B cell (primary cell): Measurements from ENCODE around the gene TOP1. TPM values are rescaled to one million over a fixed set of nuclear protein-coding genes. Genes with fewer than 3 reads are reported as not detected.

Source experiments
- ATAC-seq: fragments of 200-7000 bp; cut with Tn5 transposase; one replicate; pipeline ENCODE4 v1.10.0; 2021; ENCODE audit warnings: low read depth, mild to moderate bottlenecking, moderate number of reproducible peaks, moderate library complexity
- CTCF ChIA-PET: fragments of 350-600 bp; sonication (Branson Sonifier 250); formaldehyde crosslinking; loops from one replicate; lab custom pipeline; 2021; ENCODE audit warnings: antibody characterized with exemption, inconsistent platforms; lab: Charles Lee
- POLR2A ChIA-PET: fragments of 350-600 bp; sonication (Branson Sonifier 250); formaldehyde crosslinking; loops from one replicate; lab custom pipeline; 2021; ENCODE audit warnings: antibody characterized with exemption; lab: Charles Lee
- DNase-seq: peaks from one replicate; pipeline ENCODE4 v3.0.0; 2013
- H2AFZ ChIP-seq: 2 replicates; pipeline ENCODE4 v1.6.1; 2012; ENCODE audit warnings: mild to moderate bottlenecking, low read depth, low read length; ENCODE audit not compliant: insufficient read depth, poor library complexity, severe bottlenecking
- H3K27ac ChIP-seq, 2 donors: 1 replicate in 1 of 2; 2 replicates in 1 of 2; pipeline ENCODE4 v1.5.1; 2012 to 2013; ENCODE audit warnings: low read length in 2 of 2, mild to moderate bottlenecking in 2 of 2, moderate library complexity in 1 of 2
- H3K27me3 ChIP-seq, 4 experiments: fragments of 200-600 bp in 1 of 4; sonication (generic) in 1 of 4; replicated peaks in 1 of 4; 1 replicate in 2 of 4; 2 replicates in 2 of 4; pipeline versions ENCODE4 v1.6.1 to v1.7.0; 2013 to 2016; ENCODE audit warnings: low read length in 3 of 4, mild to moderate bottlenecking in 2 of 4, mixed read lengths in 1 of 4, moderate library complexity in 1 of 4; ENCODE audit not compliant: insufficient read depth in 4 of 4, control insufficient read depth in 3 of 4; ENCODE audit errors: control extremely low read depth in 1 of 4
- H3K36me3 ChIP-seq, 2 experiments: replicated peaks in 1 of 2; 1 replicate in 1 of 2; 2 replicates in 1 of 2; pipeline versions ENCODE4 v1.6.1 to v1.7.1; 2013; ENCODE audit warnings: low read length in 1 of 2; ENCODE audit not compliant: insufficient read depth in 2 of 2, control insufficient read depth in 1 of 2; ENCODE audit errors: control extremely low read depth in 1 of 2, extremely low read depth in 1 of 2
- H3K4me1 ChIP-seq, 2 donors: fragments of 200-600 bp in 1 of 2; sonication (generic) in 1 of 2; 1 replicate in 1 of 2; 2 replicates in 1 of 2; pipeline versions ENCODE4 v1.5.1 to v1.6.1; 2013 to 2017; ENCODE audit warnings: low read length in 2 of 2; ENCODE audit not compliant: control insufficient read depth in 2 of 2, insufficient read depth in 2 of 2
- H3K4me2 ChIP-seq: replicated peaks from 2 replicates; pipeline ENCODE3; 2012; ENCODE audit warnings: mild to moderate bottlenecking, low read depth, low read length; ENCODE audit not compliant: poor library complexity, severe bottlenecking
- H3K4me3 ChIP-seq, 5 experiments: fragments of 200-600 bp in 1 of 5; sonication (generic) in 1 of 5; 1 replicate in 3 of 5; 2 replicates in 2 of 5; pipeline versions ENCODE4 v1.5.1 to v1.7.0; 2011 to 2016; ENCODE audit warnings: low read length in 4 of 5, mild to moderate bottlenecking in 4 of 5, low read depth in 2 of 5, control low read depth in 1 of 5, moderate library complexity in 1 of 5; ENCODE audit not compliant: insufficient read depth in 1 of 5; ENCODE audit errors: control extremely low read depth in 1 of 5, extremely low read depth in 1 of 5
- H3K79me2 ChIP-seq: fragments of 200-600 bp; sonication (generic); one replicate; pipeline ENCODE4 v1.6.0; 2016; ENCODE audit warnings: low read length; ENCODE audit not compliant: control insufficient read depth, insufficient read depth
- H3K9ac ChIP-seq: fragments of 200-600 bp; sonication (generic); 2 replicates; pipeline ENCODE4 v1.6.1; 2017; ENCODE audit warnings: mild to moderate bottlenecking, low read length, moderate library complexity
- H3K9me3 ChIP-seq, 3 donors: one replicate each; pipeline versions ENCODE4 v1.6.1 to v1.7.1; 2013; ENCODE audit warnings: low read length in 2 of 3; ENCODE audit not compliant: control insufficient read depth in 2 of 3, insufficient read depth in 1 of 3; ENCODE audit errors: control extremely low read depth in 1 of 3
- H4K20me1 ChIP-seq: 2 replicates; pipeline ENCODE4 v1.6.0; 2012; ENCODE audit warnings: mild to moderate bottlenecking, low read length; ENCODE audit not compliant: insufficient read depth, control insufficient read depth, poor library complexity, severe bottlenecking
- H3K27ac Mint-ChIP-seq: one replicate; pipeline ENCODE4 v1.8.0; 2021; ENCODE audit warnings: mixed read lengths
- H3K27me3 Mint-ChIP-seq: one replicate; pipeline ENCODE4 v1.8.0; 2021; ENCODE audit warnings: mixed read lengths
- H3K4me1 Mint-ChIP-seq: one replicate; pipeline ENCODE4 v1.8.0; 2021; ENCODE audit warnings: mixed read lengths
- H3K4me3 Mint-ChIP-seq: one replicate; pipeline ENCODE4 v1.8.0; 2021; ENCODE audit warnings: mixed read lengths
- H3K9me3 Mint-ChIP-seq: one replicate; pipeline ENCODE4 v1.8.0; 2022; ENCODE audit warnings: mixed read lengths; ENCODE audit not compliant: insufficient read depth
- CTCF ChIP-seq: fragments of 200-600 bp; IDR thresholded peaks from one replicate; pipeline ENCODE4 v1.8.0; 2022; ENCODE audit warnings: antibody characterized with exemption, mild to moderate bottlenecking
- EZH2 ChIP-seq: IDR thresholded peaks from 2 replicates; pipeline ENCODE4 v1.6.1; 2012; ENCODE audit warnings: borderline replicate concordance, low read depth, mild to moderate bottlenecking, moderate library complexity, low read length; ENCODE audit not compliant: insufficient read depth, poor library complexity, severe bottlenecking
- WGBS: methylation state at CpG from one replicate; pipeline ENCODE4 v1.1.5; 2013; ENCODE audit warnings: missing lambda C conversion rate; ENCODE audit not compliant: insufficient coverage; 5-methylcytosine and 5-hydroxymethylcytosine counted together
- intact Hi-C: fragments of 100-400 bp; cut with micrococcal nuclease; formaldehyde crosslinking; loops from one replicate; pipeline ENCODE4 v1.10.0; 2022
- polyA plus RNA-seq: library from polyadenylated mRNA; depleted of rRNA; stranded (reverse); fragments of >200 nt; gene quantifications from 2 replicates; pipeline ENCODE4 v1.2.3, GENCODE V29; 2012
- total RNA-seq, 2 donors: library from RNA; stranded (reverse); fragments of 120-200 nt in 1 of 2; gene quantifications; 1 replicate in 1 of 2; 2 replicates in 1 of 2; pipeline versions ENCODE4 v1.2.3 to v1.2.4, GENCODE V29; 2013 to 2022

The TOP1 gene
- total and polyA plus RNA-seq, 2 donors (not counting 1 experiment from before 2014, with no cell fraction given), result 5.4 to 44.9 TPM

DNA sequence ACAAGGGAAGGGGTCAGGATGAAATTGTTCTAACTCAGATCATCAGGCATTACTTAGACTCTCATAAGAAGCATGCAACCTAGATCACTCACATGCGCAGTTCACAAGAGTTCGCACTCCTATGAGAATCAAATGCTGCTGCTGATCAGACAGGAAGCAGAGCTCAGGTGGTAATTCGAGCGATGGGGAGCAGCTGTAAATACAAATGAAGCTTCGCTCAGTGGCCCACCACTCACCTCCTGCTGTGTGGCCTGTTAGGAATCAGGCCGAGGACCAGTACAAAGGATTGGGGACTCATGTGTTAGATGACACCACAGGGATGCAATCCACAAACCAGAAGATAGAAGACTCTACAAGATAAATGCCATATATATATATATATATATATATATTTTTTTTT lies 31.5 kb upstream of the TOP1 start:
- Mint-ChIP-seq H3K9me3 (no peaks in the 10 kb centered on the region), H3K27ac (no peak overlapping the region), H3K27me3 (no peaks in the 10 kb centered on the region), H3K4me3 (no peak overlapping the region), H3K4me1 (peaks cover 20% of the 10 kb centered on the region)
- POLR2A ChIA-PET, result no interaction called here
- H3K27ac ChIP-seq, result no peak overlapping the region
- H3K4me2 ChIP-seq, result no peak overlapping the region
- ATAC-seq (no peak), DNase-seq (no peak)
- no peaks in the 10 kb centered on the region for H3K79me2 ChIP-seq
- no peaks in the 10 kb centered on the region for H3K9me3 ChIP-seq
- WGBS, result 71% methylated on average over 1 of the region's 6 CpGs
- no peak overlapping the region for H3K4me3 ChIP-seq
- H3K27me3 ChIP-seq, result no peaks in the 10 kb centered on the region
- H4K20me1 ChIP-seq, result no peaks in the 10 kb centered on the region
- no peaks in the 10 kb centered on the region for H3K36me3 ChIP-seq
- H2AFZ ChIP-seq, result no peak overlapping the region
- CTCF ChIA-PET, result interaction anchor here (1.5 to 1.6 kb wide), 2 partner anchors 8 to 14 kb away, joined by 3 read pairs; no protein-coding TSS in a partner anchor
- no peak for TF ChIP-seq CTCF
- TF ChIP-seq EZH2, result no peak
- intact Hi-C loops, result no loop called here
- H3K9ac ChIP-seq, result no peak overlapping the region
- peaks cover 12 to 15% of the 10 kb centered on the region in 2 donors for H3K4me1 ChIP-seq

GRCh38 chr20:40999841-41000240 lies 28.8 kb upstream of the TOP1 start:
- no peak overlapping the region for H3K4me2 ChIP-seq
- no peak overlapping the region for H3K4me3 ChIP-seq
- Mint-ChIP-seq H3K4me3 (no peak overlapping the region), H3K27me3 (no peaks in the 10 kb centered on the region), H3K27ac (no peak overlapping the region), H3K4me1 (peaks cover 20% of the 10 kb centered on the region), H3K9me3 (no peaks in the 10 kb centered on the region)
- H3K27me3 ChIP-seq, result no peaks in the 10 kb centered on the region
- DNase-seq (no peak), ATAC-seq (no peak)
- no peaks in the 10 kb centered on the region for H4K20me1 ChIP-seq
- peaks cover 11 to 15% of the 10 kb centered on the region in 2 donors for H3K4me1 ChIP-seq
- H2AFZ ChIP-seq, result no peak overlapping the region
- H3K27ac ChIP-seq, result no peak overlapping the region
- no peaks in the 10 kb centered on the region for H3K9me3 ChIP-seq
- no peaks in the 10 kb centered on the region for H3K79me2 ChIP-seq
- ChIA-PET CTCF (interaction anchor here (1.2 kb wide), 1 partner anchor 9 kb away, joined by 6 read pairs; no protein-coding TSS in a partner anchor), POLR2A (interaction anchor here (1.5 kb wide), 1 partner anchor 12 kb away, joined by 4 read pairs; no protein-coding TSS in a partner anchor)
- H3K9ac ChIP-seq, result no peak overlapping the region
- TF ChIP-seq CTCF (no peak), EZH2 (no peak)
- intact Hi-C loops, result no loop called here
- WGBS, result no CpG with 5 or more reads among the region's 4 CpGs
- H3K36me3 ChIP-seq, result no peaks in the 10 kb centered on the region
